BLaER1 (cell line): ENCODE data around the gene DPEP2.

Experiments used
- H3K27ac ChIP-seq: shearing (Covaris generic); formaldehyde crosslinking; 2 replicates; pipeline ENCODE4 v1.8.1; 2022
- H3K27me3 ChIP-seq: shearing (Covaris generic); formaldehyde crosslinking; 2 replicates; pipeline ENCODE4 v1.8.1; 2022
- H3K36me3 ChIP-seq: shearing (Covaris generic); formaldehyde crosslinking; 2 replicates; pipeline ENCODE4 v1.8.1; 2022
- H3K4me1 ChIP-seq: shearing (Covaris generic); formaldehyde crosslinking; 2 replicates; pipeline ENCODE4 v1.8.1; 2022
- H3K4me2 ChIP-seq: shearing (Covaris generic); formaldehyde crosslinking; 2 replicates; pipeline ENCODE4 v1.8.1; 2022
- H3K4me3 ChIP-seq: shearing (Covaris generic); formaldehyde crosslinking; 2 replicates; pipeline ENCODE4 v1.8.1; 2022
- H3K9ac ChIP-seq: shearing (Covaris generic); formaldehyde crosslinking; 2 replicates; pipeline ENCODE4 v1.8.1; 2022
- H3K9me3 ChIP-seq: shearing (Covaris generic); formaldehyde crosslinking; 2 replicates; pipeline ENCODE4 v1.8.1; 2022
- H4K20me1 ChIP-seq: shearing (Covaris generic); formaldehyde crosslinking; 2 replicates; pipeline ENCODE4 v1.8.1; 2022
- Cebpa-rat ChIP-seq: shearing (Covaris generic); IDR thresholded peaks from 2 replicates; pipeline ENCODE4 v1.8.1; 2022

DPEP2 gene

DNA sequence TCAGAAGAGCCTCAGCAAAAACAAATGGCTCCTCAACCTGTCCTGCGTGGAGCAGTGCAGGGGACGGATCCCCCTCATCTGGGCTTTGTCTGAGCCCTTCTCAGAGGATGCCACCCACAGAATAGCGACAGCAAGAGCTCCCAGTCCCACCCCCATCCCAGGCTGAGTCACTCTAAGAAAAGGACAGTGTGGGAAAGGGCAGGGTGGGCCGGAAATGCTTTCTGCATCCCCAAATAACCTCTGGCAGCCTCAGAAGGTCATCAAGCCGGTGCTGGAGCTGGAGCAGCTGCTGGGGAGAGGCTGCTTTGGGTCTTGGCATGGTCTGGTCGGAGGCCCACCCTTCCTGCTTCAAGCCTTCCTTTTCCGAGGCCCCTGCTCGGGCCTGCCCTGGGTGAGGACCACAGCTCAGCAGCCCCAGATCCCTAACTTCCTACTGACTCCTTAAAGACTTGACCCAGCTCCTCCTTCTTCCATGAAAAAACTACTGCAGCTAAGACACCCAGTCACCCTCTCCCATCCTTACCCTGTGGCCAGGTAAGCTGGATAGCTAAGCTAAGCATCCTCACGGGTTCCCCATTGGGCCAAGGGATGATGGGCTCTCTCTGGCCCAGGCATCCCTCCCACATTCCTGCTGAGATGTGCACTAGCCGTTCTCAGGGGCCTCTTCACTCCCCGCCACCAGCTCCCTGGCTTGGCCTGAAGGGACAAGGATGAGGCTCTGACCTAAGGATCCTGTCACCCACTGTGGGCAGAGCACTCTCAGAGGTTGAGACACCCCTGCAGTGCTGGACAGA, 39.6 kb downstream of the DPEP2 start:
- H3K4me1 ChIP-seq = peaks cover 17% of the 10 kb centered on the region
- no peak overlapping the region for H3K9ac ChIP-seq
- no peaks in the 10 kb centered on the region for H3K9me3 ChIP-seq
- H4K20me1 ChIP-seq = peaks cover 6% of the 10 kb centered on the region; the same call in 1 of the 2 replicates
- no peak for TF ChIP-seq Cebpa-rat
- no peak overlapping the region for H3K4me2 ChIP-seq
- no peak overlapping the region for H3K27ac ChIP-seq
- no peaks in the 10 kb centered on the region for H3K27me3 ChIP-seq
- no peak overlapping the region for H3K4me3 ChIP-seq
- peaks cover 70% of the 10 kb centered on the region for H3K36me3 ChIP-seq

DNA sequence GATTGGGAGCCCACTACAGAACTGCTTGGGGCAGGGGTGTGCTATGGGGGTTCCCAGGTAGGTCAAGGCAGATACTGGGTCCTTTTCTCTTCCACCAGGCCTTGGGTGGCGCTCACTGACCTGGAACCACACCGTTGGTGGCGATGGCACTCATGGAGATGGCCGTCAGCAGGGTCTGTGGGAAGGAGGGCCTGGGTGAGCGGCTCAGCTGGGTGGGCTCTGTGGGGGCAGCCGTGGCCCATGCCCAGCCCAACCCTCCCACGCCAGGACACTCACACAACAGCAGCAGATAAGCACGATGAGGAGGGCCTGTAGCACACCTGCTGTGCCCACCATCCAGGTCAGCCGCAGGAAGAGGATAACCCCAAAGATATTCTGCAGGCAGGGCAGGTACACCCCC, 41.7 kb downstream of the DPEP2 start:
- Histone ChIP-seq H3K9ac (no peak overlapping the region), H3K4me3 (no peak overlapping the region), H4K20me1 (no peaks in the 10 kb centered on the region), H3K27ac (no peak overlapping the region), H3K4me2 (no peak overlapping the region), H3K27me3 (no peaks in the 10 kb centered on the region), H3K36me3 (peaks cover 68% of the 10 kb centered on the region), H3K9me3 (no peaks in the 10 kb centered on the region), H3K4me1 (peaks cover 17% of the 10 kb centered on the region)
- TF ChIP-seq Cebpa-rat = no peak

DNA sequence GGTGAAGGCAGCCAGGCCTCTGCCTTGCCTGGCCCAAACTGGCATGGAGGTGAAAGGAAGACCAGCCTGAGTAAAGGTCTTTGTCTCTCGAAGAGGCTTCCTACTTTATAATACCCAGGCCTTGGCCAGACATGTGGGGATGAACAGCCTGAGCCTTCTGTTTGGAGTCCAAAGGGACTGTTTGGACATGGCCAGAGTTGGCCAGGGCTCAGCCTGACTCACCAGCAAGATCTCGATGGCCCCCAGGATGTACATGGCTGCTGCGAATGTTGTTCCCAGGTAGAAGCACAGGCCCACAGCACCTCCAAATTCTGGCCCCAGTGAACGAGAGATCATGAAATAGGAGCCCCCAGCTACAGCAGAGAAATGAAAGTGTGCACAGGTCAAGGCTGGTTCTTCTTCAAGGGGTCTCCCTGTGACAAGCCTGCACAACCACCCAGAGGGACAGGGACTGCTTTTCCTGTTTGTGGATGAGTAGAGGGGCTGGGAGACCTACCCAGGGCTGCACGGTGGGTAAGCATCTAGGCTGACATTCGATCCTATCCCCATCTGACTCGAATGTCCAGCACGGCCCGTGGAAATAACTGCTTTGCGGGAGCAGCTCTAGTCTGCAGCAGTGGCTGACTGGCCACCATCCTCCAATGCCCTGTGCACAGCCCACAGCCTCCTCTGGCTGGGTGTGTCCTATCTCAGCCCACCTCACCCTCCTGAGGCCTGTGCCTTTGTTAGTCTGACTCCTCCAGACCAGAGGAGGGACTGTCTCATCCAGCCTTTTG, 44.7 kb downstream of the DPEP2 start:
- H3K9ac ChIP-seq = no peak overlapping the region
- H3K27me3 ChIP-seq = no peaks in the 10 kb centered on the region
- no peaks in the 10 kb centered on the region for H4K20me1 ChIP-seq
- H3K4me1 ChIP-seq = peaks cover 9% of the 10 kb centered on the region
- no peak overlapping the region for H3K4me2 ChIP-seq
- no peak for TF ChIP-seq Cebpa-rat
- no peak overlapping the region for H3K27ac ChIP-seq
- H3K9me3 ChIP-seq = no peaks in the 10 kb centered on the region
- no peak overlapping the region for H3K4me3 ChIP-seq
- H3K36me3 ChIP-seq = peaks cover 65% of the 10 kb centered on the region

DNA sequence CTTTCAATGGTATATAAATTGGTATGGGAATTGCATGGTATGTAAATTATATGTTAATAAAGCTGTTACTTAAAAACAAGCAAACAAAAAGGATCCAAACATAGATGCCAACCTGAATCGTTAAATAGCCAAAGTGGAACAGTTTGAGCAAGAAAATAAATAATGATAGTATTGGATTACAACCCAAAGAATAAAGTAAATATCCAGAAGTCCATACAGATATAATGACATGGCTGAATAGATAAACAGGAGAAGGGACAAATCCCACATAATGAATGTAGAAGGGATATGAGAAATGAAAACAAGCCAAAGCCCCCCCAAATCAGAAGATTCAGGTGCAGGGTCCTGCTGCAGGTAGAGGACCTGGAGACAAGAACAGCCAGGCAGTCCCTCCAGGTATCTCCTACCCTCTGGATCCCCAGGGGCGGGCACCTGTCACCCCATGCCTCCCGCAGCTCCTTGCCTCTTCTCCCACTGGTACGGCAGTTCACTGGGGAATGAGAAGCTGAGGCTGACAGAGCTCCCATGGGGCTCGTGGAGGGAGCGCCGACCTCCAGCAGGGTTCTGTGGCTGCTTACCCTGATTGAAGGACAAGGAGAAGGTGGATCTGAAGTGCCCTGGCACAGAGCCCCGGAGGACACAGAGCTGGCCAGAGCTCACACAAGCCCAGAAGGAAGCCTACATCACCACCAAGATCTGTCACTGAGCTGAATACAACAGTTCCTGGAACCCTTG, 45.5 kb downstream of the DPEP2 start:
- H3K9ac ChIP-seq = no peak overlapping the region
- H3K27me3 ChIP-seq = no peaks in the 10 kb centered on the region
- peaks cover 62% of the 10 kb centered on the region for H3K36me3 ChIP-seq
- no peak overlapping the region for H3K4me3 ChIP-seq
- H3K4me2 ChIP-seq = no peak overlapping the region
- peaks cover 9% of the 10 kb centered on the region for H3K4me1 ChIP-seq
- H4K20me1 ChIP-seq = no peaks in the 10 kb centered on the region
- no peaks in the 10 kb centered on the region for H3K9me3 ChIP-seq
- H3K27ac ChIP-seq = no peak overlapping the region
- no peak for TF ChIP-seq Cebpa-rat

DNA sequence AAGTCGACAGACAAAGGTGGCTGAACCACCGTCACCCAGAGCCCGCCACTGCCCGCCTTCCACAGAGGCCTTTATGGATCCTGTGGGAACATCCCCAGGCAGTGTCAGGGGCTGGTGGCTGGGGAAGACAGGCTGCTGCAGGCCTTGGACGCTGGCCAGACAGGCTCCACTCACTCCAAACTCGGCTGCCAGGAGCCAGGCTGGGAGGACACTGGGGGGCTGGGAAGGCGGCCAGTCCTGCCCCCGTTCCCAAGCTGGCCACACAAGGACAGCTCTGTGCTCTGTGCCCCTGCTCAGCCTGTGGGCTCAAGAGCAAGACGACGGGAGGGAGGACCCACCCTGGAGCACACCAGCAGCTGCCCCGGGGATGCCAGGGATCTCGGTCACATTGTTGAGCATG, 47.8 kb downstream of the DPEP2 start:
- Histone ChIP-seq H4K20me1 (no peaks in the 10 kb centered on the region), H3K4me2 (no peak overlapping the region), H3K9me3 (no peaks in the 10 kb centered on the region), H3K36me3 (peaks cover 73% of the 10 kb centered on the region), H3K27me3 (no peaks in the 10 kb centered on the region), H3K9ac (no peak overlapping the region), H3K4me1 (peaks cover 15% of the 10 kb centered on the region), H3K4me3 (no peak overlapping the region), H3K27ac (no peak overlapping the region)
- no peak for TF ChIP-seq Cebpa-rat

DNA sequence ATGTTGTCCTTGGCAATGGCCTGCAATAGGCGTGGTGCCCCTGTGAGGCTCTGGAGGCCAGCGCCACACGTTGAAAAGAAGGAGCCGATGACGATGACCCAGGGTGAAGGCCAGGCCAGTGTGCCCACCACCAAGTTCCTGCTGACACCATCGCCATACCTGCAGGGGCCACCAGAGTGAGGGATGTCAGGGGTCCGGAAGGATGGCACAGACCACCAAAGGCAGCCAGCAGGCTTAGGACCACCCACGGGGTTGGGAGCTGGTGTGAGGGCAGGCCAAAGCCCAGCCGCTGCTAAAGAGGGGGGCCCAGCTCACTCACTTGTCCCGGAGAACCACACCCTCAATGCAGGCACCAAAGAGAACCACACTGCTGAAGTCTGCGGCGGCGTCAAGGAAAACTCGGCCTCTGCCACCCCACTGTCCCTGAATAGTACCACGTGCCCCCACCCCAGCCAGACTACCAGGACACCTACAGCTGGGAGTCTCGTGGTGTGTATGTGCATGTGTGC, 48.9 kb downstream of the DPEP2 start:
- H3K9ac ChIP-seq = no peak overlapping the region
- no peaks in the 10 kb centered on the region for H3K27me3 ChIP-seq
- no peaks in the 10 kb centered on the region for H3K9me3 ChIP-seq
- H3K4me2 ChIP-seq = no peak overlapping the region
- H3K27ac ChIP-seq = no peak overlapping the region
- peaks cover 9% of the 10 kb centered on the region; the same call in 1 of the 2 replicates for H4K20me1 ChIP-seq
- peaks cover 19% of the 10 kb centered on the region for H3K4me1 ChIP-seq
- no peak for TF ChIP-seq Cebpa-rat
- no peak overlapping the region for H3K4me3 ChIP-seq
- H3K36me3 ChIP-seq = peaks cover 84% of the 10 kb centered on the region

DNA sequence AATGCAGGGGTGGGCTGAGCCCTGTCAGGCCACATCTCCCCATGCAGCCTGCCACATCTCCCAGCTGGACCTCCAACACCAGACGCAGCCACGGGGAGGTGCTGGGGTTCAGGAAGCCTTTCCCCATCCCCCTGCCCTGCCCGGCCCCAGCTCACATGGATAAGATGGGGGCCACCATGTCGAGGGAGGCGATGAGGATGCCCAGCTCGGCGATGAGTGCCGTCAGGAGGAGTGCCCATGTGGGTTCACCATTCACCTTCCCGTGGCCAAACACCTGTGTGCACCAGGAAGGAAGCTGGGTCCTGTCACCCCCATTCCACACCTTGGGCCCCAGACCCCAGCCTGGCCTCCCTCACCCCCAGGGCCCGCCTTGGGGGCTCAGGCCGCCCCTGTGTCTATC, 49.6 kb downstream of the DPEP2 start:
- Histone ChIP-seq H3K36me3 (peaks cover 84% of the 10 kb centered on the region), H3K9ac (no peak overlapping the region), H3K27me3 (no peaks in the 10 kb centered on the region), H3K4me3 (no peak overlapping the region), H3K4me2 (no peak overlapping the region), H3K27ac (no peak overlapping the region), H3K9me3 (no peaks in the 10 kb centered on the region), H3K4me1 (peaks cover 19% of the 10 kb centered on the region), H4K20me1 (peaks cover 9% of the 10 kb centered on the region; the same call in 1 of the 2 replicates)
- TF ChIP-seq Cebpa-rat = no peak

DNA sequence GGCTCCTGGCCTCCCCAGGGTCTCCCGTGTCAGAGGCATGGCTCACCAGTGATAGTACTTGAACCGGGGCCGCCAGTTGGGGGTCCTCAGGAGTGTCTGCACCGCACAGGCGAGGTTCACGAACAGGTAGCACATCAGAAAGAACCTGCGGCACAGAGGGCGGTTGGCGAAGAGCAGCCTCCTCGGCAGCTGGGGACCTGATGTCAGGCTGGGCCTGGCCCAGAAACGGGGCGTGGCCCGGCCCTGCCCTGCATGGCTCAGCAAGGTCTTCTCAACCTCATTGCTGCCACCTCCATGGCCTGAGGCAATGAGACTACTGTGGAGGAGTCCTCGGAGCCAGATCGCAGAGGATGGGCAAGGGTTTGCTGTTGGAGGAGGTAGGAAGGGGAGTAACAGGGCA, 51.3 kb downstream of the DPEP2 start:
- no peak for TF ChIP-seq Cebpa-rat
- Histone ChIP-seq H3K9ac (no peak overlapping the region), H3K4me2 (no peak overlapping the region), H4K20me1 (peaks cover 9% of the 10 kb centered on the region; the same call in 1 of the 2 replicates), H3K9me3 (no peaks in the 10 kb centered on the region), H3K4me3 (no peak overlapping the region), H3K27ac (no peak overlapping the region), H3K36me3 (peaks cover 90% of the 10 kb centered on the region), H3K4me1 (peaks cover 10% of the 10 kb centered on the region), H3K27me3 (no peaks in the 10 kb centered on the region)

DNA sequence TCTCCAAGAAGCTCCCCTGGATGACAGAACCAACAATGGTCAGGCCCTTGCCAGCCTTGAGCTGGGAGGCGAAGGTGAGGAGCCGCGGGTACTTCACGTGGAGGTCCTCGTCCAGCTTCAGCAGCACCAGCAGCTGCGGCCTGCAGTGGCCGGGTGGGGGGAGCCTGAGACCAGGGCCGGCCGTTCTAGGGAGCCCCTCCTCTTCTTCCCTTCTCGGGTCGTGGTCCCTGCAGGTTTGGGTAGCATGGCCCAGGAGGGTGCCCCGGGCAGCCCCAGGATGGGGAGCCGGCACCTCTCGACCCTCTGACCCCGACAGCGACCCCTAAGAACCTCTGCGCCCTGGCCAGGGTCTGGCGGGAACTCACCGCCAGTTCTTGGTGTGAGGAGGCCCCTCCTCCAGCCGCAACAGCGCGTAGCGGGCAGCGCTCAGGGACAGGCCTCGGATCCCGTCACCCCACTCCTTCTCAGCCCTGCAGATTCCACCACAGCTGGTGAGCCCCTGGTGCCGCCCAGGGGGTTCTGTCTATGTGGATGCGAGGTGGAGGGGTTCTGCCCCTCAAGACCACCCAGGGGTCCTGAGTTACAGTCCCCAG, 52.2 kb downstream of the DPEP2 start:
- TF ChIP-seq Cebpa-rat = no peak
- peak overlapping the region; percentile 42 for H3K4me2 ChIP-seq
- no peaks in the 10 kb centered on the region for H3K27me3 ChIP-seq
- H3K4me1 ChIP-seq = peaks cover 15% of the 10 kb centered on the region
- H4K20me1 ChIP-seq = peaks cover 9% of the 10 kb centered on the region; the same call in 1 of the 2 replicates
- H3K36me3 ChIP-seq = peaks cover 97% of the 10 kb centered on the region
- H3K9ac ChIP-seq = 0 out of 2 replicates have a peak overlapping the region, but pooled peaks have one; percentile 24
- H3K27ac ChIP-seq = peak overlapping the region; percentile 46
- H3K9me3 ChIP-seq = no peaks in the 10 kb centered on the region
- H3K4me3 ChIP-seq = no peak overlapping the region
